GM18861 (cell line): Measurements from ENCODE around the gene SGMS1.
"Not testable (repeated sequence)": the region's sequence is repeated elsewhere in the genome, so short reads cannot be mapped to it uniquely, and the experiment has no call there.

Experiments used
- ATAC-seq: cut with Tn5 transposase; IDR thresholded peaks from one replicate; pipeline ENCODE4 v1.9.1; 2021; ENCODE audit not compliant: unreplicated experiment

Gene SGMS1

GRCh38 chr10:50541317-50541716 is 82.4 kb downstream of the SGMS1 start:
- ATAC-seq = no peak

- no peak for ATAC-seq
Measured at GRCh38 chr10:50540826-50541122, 83.0 kb downstream of the SGMS1 start.

GRCh38 chr10:50540069-50540825 is 83.5 kb downstream of the SGMS1 start:
- peak; percentile 31 for ATAC-seq

GRCh38 chr10:50538555-50539398 is 85.0 kb downstream of the SGMS1 start:
- ATAC-seq = peak; percentile 31

GRCh38 chr10:50536617-50537240 is 87.0 kb downstream of the SGMS1 start:
- ATAC-seq = no peak

GRCh38 chr10:50534748-50535376 is 88.9 kb downstream of the SGMS1 start:
- ATAC-seq = not testable (repeated sequence)

GRCh38 chr10:50533296-50533695 is 90.5 kb downstream of the SGMS1 start:
- ATAC-seq = no peak

- no peak for ATAC-seq
Measured at GRCh38 chr10:50531388-50532077, 92.2 kb downstream of the SGMS1 start.

GRCh38 chr10:50529660-50530059 is 94.1 kb downstream of the SGMS1 start:
- ATAC-seq = no peak

- ATAC-seq = no peak
Measured at GRCh38 chr10:50528206-50528605, 95.5 kb downstream of the SGMS1 start.

GRCh38 chr10:50527442-50528043 is 96.2 kb downstream of the SGMS1 start:
- no peak for ATAC-seq

- ATAC-seq = no peak
Measured at GRCh38 chr10:50526185-50526584, 97.6 kb downstream of the SGMS1 start.

GRCh38 chr10:50523357-50523756 is 100.4 kb downstream of the SGMS1 start:
- no peak for ATAC-seq

- ATAC-seq = no peak
Measured at GRCh38 chr10:50522908-50523307, 100.8 kb downstream of the SGMS1 start.

GRCh38 chr10:50520115-50520514 is 103.6 kb downstream of the SGMS1 start:
- ATAC-seq = no peak

- ATAC-seq = no peak
Measured at GRCh38 chr10:50517626-50518025, 106.1 kb downstream of the SGMS1 start.

GRCh38 chr10:50516171-50516570 is 107.6 kb downstream of the SGMS1 start:
- ATAC-seq = no peak

GRCh38 chr10:50515420-50515819 is 108.3 kb downstream of the SGMS1 start:
- no peak for ATAC-seq

- ATAC-seq = no peak
Measured at GRCh38 chr10:50514995-50515394, 108.8 kb downstream of the SGMS1 start.

- no peak for ATAC-seq
Measured at GRCh38 chr10:50513956-50514355, 109.8 kb downstream of the SGMS1 start.
